OCI-LY3 (cell line): ENCODE measurements around the gene GNG14.
A peak's percentile ranks its signal among the peaks of the same experiment; 100 is the strongest.

Source experiments
- H2AFZ ChIP-seq: fragments of 200-600, 300-600 bp; shearing (Covaris generic); 2 replicates; pipeline ENCODE4 v1.6.0; 2014; ENCODE audit warnings: antibody characterized with exemption, low read depth, low read length
- H3K27ac ChIP-seq: fragments of 200-600, 300-600 bp; sonication (generic); 2 replicates; pipeline ENCODE4 v1.5.1; 2014; ENCODE audit warnings: mild to moderate bottlenecking, low read length, moderate library complexity, mixed read lengths
- H3K27me3 ChIP-seq: fragments of 200-600, 300-600 bp; sonication (generic); 2 replicates; pipeline ENCODE4 v1.6.1; 2014; ENCODE audit warnings: low read depth, low read length, mixed read lengths
- H3K36me3 ChIP-seq: fragments of 200-600, 300-600 bp; sonication (generic); replicated peaks from 2 replicates; pipeline ENCODE3; 2014; ENCODE audit warnings: low read depth, low read length, mixed read lengths
- H3K4me1 ChIP-seq: fragments of 300-600, 200-600 bp; sonication (generic); 2 replicates; pipeline ENCODE4 v1.6.1; 2014; ENCODE audit warnings: low read length, mixed read lengths
- H3K4me2 ChIP-seq: fragments of 200-600, 300-600 bp; sonication (generic); 2 replicates; pipeline ENCODE4 v1.6.1; 2014; ENCODE audit warnings: low read length, mixed read lengths
- H3K4me3 ChIP-seq: fragments of 300-600, 200-600 bp; sonication (generic); 2 replicates; pipeline ENCODE4 v1.5.1; 2014; ENCODE audit warnings: antibody characterized with exemption, mild to moderate bottlenecking, low read length, moderate library complexity
- H3K79me2 ChIP-seq: fragments of 300-600, 200-600 bp; shearing (Covaris generic); 2 replicates; pipeline ENCODE4 v1.6.1; 2014; ENCODE audit warnings: mild to moderate bottlenecking, low read length, mixed read lengths
- H3K9ac ChIP-seq: fragments of 300-600, 200-600 bp; shearing (Covaris generic); 2 replicates; pipeline ENCODE4 v1.6.0; 2014; ENCODE audit warnings: mild to moderate bottlenecking, low read length, moderate library complexity
- H3K9me3 ChIP-seq: fragments of 200-600, 300-600 bp; shearing (Covaris generic); 2 replicates; pipeline ENCODE4 v1.6.1; 2014; ENCODE audit warnings: low read length, mixed read lengths; ENCODE audit not compliant: insufficient read depth
- H4K20me1 ChIP-seq: fragments of 200-600, 300-600 bp; sonication (generic); 2 replicates; pipeline ENCODE4 v1.6.1; 2016; ENCODE audit warnings: low read length, mixed read lengths; ENCODE audit not compliant: insufficient read depth
- CTCF ChIP-seq: fragments of 200-600, 300-600 bp; sonication (generic); IDR thresholded peaks from 2 replicates; pipeline ENCODE4 v1.5.1; 2014; ENCODE audit warnings: antibody characterized with exemption, low read length, low read depth
- EZH2phosphoT487 ChIP-seq: fragments of 200-600 bp; shearing (Covaris generic); IDR thresholded peaks from 2 replicates; pipeline ENCODE4 v1.6.1; 2018; ENCODE audit warnings: antibody characterized with exemption, mixed run types, low read depth

Gene GNG14

GRCh38 chr19:12666265-12667048, 21.3 kb upstream of the GNG14 start, which contains the start of the genes MAN2B1 and WDR83:
Gene MAN2B1, minus strand, starts transcription at chr19:12666742. Its CDS starts 41 bp downstream, at chr19:12666701.
Gene WDR83, plus strand, starts transcription at chr19:12666807. Its CDS starts 2,984 bp downstream, at chr19:12669791.
- Histone ChIP-seq H3K4me1 (peaks cover 38% of the 10 kb centered on the region), H3K9me3 (no peaks in the 10 kb centered on the region), H3K4me2 (peak within 1 kb of the TSS; percentile 83), H2AFZ (0 out of 2 replicates have a peak within 1 kb of the TSS, but pooled peaks have one; percentile 29), H3K79me2 (peaks cover 73% of the 10 kb centered on the region), H3K27me3 (no peaks in the 10 kb centered on the region), H4K20me1 (no peaks in the 10 kb centered on the region), H3K4me3 (peak within 1 kb of the TSS; percentile 91), H3K36me3 (peaks cover 30% of the 10 kb centered on the region), H3K27ac (peak within 1 kb of the TSS; percentile 85), H3K9ac (peak within 1 kb of the TSS; percentile 97)
- TF ChIP-seq CTCF (no peak), EZH2phosphoT487 (no peak)

GRCh38 chr19:12667731-12668302, 20.0 kb upstream of the GNG14 start:
- H3K79me2 ChIP-seq = peaks cover 73% of the 10 kb centered on the region
- H3K27me3 ChIP-seq = no peaks in the 10 kb centered on the region
- no peaks in the 10 kb centered on the region for H3K9me3 ChIP-seq
- H3K36me3 ChIP-seq = peaks cover 20% of the 10 kb centered on the region
- H4K20me1 ChIP-seq = no peaks in the 10 kb centered on the region
- peak overlapping the region; percentile 88; the same call in 1 of the 2 replicates for H3K4me3 ChIP-seq
- H3K4me2 ChIP-seq = peak overlapping the region; percentile 96
- no peak overlapping the region for H3K27ac ChIP-seq
- H3K4me1 ChIP-seq = peaks cover 38% of the 10 kb centered on the region
- H2AFZ ChIP-seq = no peak overlapping the region
- no peak for TF ChIP-seq CTCF
- TF ChIP-seq EZH2phosphoT487 = no peak
- no peak overlapping the region for H3K9ac ChIP-seq

- no peak for TF ChIP-seq EZH2phosphoT487
- no peak for TF ChIP-seq CTCF
- H4K20me1 ChIP-seq = no peaks in the 10 kb centered on the region
- H3K9ac ChIP-seq = peak overlapping the region; percentile 88; the same call in 1 of the 2 replicates
- H2AFZ ChIP-seq = no peak overlapping the region
- peak overlapping the region; percentile 96 for H3K4me2 ChIP-seq
- H3K27me3 ChIP-seq = no peaks in the 10 kb centered on the region
- peak overlapping the region; percentile 88 for H3K4me3 ChIP-seq
- no peak overlapping the region for H3K27ac ChIP-seq
- H3K36me3 ChIP-seq = peaks cover 19% of the 10 kb centered on the region
- H3K4me1 ChIP-seq = peaks cover 38% of the 10 kb centered on the region
- no peaks in the 10 kb centered on the region for H3K9me3 ChIP-seq
- peaks cover 70% of the 10 kb centered on the region for H3K79me2 ChIP-seq
Observed at GRCh38 chr19:12668346-12668745, 19.5 kb upstream of the GNG14 start.

- Histone ChIP-seq H3K36me3 (peaks cover 16% of the 10 kb centered on the region), H3K9ac (peak overlapping the region; percentile 88), H3K27me3 (no peaks in the 10 kb centered on the region), H3K4me2 (peak overlapping the region; percentile 96), H3K4me3 (peak overlapping the region; percentile 88), H4K20me1 (no peaks in the 10 kb centered on the region), H3K9me3 (no peaks in the 10 kb centered on the region), H3K27ac (peak overlapping the region; percentile 74), H3K4me1 (peaks cover 38% of the 10 kb centered on the region), H2AFZ (no peak overlapping the region; the same call in 1 of the 2 replicates), H3K79me2 (peaks cover 65% of the 10 kb centered on the region)
- TF ChIP-seq CTCF = no peak
- no peak for TF ChIP-seq EZH2phosphoT487
Observed at GRCh38 chr19:12668932-12669269, 18.9 kb upstream of the GNG14 start.
